ENCODE data around the gene TRMO.

- TF ChIP-seq KDM5B (CRISPR knock-in tag; IDR thresholded peaks at IDR 0.05; ENCODE audit: borderline replicate concordance) (no peak), ETV6 (CRISPR knock-in tag; conservative IDR thresholded peaks at IDR 0.05) (no peak), ZNF781 (CRISPR knock-in tag; IDR thresholded peaks at IDR 0.05; ENCODE audit: borderline replicate concordance, not compliant biosample characterization) (no peak), HOXD1 (CRISPR knock-in tag; IDR thresholded peaks at IDR 0.05) (no peak), POLR2A (IDR thresholded peaks at IDR 0.05; ENCODE audit: insufficient read depth in 1 of 2, low read depth in 2 of 2, low read length in 2 of 2) (no peak), MXD3 (CRISPR knock-in tag; IDR thresholded peaks at IDR 0.05) (no peak), U2AF2 (IDR thresholded peaks at IDR 0.05; ENCODE audit: low read depth, low read length) (no peak)
- TF ChIP-seq, protein P1, sequence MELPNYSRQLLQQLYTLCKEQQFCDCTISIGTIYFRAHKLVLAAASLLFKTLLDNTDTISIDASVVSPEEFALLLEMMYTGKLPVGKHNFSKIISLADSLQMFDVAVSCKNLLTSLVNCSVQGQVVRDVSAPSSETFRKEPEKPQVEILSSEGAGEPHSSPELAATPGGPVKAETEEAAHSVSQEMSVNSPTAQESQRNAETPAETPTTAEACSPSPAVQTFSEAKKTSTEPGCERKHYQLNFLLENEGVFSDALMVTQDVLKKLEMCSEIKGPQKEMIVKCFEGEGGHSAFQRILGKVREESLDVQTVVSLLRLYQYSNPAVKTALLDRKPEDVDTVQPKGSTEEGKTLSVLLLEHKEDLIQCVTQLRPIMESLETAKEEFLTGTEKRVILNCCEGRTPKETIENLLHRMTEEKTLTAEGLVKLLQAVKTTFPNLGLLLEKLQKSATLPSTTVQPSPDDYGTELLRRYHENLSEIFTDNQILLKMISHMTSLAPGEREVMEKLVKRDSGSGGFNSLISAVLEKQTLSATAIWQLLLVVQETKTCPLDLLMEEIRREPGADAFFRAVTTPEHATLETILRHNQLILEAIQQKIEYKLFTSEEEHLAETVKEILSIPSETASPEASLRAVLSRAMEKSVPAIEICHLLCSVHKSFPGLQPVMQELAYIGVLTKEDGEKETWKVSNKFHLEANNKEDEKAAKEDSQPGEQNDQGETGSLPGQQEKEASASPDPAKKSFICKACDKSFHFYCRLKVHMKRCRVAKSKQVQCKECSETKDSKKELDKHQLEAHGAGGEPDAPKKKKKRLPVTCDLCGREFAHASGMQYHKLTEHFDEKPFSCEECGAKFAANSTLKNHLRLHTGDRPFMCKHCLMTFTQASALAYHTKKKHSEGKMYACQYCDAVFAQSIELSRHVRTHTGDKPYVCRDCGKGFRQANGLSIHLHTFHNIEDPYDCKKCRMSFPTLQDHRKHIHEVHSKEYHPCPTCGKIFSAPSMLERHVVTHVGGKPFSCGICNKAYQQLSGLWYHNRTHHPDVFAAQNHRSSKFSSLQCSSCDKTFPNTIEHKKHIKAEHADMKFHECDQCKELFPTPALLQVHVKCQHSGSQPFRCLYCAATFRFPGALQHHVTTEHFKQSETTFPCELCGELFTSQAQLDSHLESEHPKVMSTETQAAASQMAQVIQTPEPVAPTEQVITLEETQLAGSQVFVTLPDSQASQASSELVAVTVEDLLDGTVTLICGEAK (IDR thresholded peaks at IDR 0.05): no peak
- TF ChIP-seq, protein P1 (CRISPR knock-in tag; IDR thresholded peaks at IDR 0.05): no peak
- TF ChIP-seq, protein P2, sequence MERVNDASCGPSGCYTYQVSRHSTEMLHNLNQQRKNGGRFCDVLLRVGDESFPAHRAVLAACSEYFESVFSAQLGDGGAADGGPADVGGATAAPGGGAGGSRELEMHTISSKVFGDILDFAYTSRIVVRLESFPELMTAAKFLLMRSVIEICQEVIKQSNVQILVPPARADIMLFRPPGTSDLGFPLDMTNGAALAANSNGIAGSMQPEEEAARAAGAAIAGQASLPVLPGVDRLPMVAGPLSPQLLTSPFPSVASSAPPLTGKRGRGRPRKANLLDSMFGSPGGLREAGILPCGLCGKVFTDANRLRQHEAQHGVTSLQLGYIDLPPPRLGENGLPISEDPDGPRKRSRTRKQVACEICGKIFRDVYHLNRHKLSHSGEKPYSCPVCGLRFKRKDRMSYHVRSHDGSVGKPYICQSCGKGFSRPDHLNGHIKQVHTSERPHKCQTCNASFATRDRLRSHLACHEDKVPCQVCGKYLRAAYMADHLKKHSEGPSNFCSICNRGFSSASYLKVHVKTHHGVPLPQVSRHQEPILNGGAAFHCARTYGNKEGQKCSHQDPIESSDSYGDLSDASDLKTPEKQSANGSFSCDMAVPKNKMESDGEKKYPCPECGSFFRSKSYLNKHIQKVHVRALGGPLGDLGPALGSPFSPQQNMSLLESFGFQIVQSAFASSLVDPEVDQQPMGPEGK (CRISPR knock-in tag; IDR thresholded peaks at IDR 0.05): no peak
Measured at GRCh38 chr9:97855899-97856298, 66.4 kb downstream of the TRMO start.
